Progenitor cell of endocrine pancreas (in vitro differentiated cells): ENCODE results near the gene RASSF1. TPM values are rescaled to one million over a fixed set of nuclear protein-coding genes. Genes with fewer than 3 reads are reported as not detected.
"Not testable (repeated sequence)": the region's sequence is repeated elsewhere in the genome, so short reads cannot be mapped to it uniquely, and the experiment has no call there.

Experiments used
- DNase-seq: peaks from one replicate; pipeline ENCODE4 v3.0.0; 2021; ENCODE audit warnings: low spot score; ENCODE audit not compliant: unreplicated experiment
- H3K27ac Mint-ChIP-seq: 2 replicates; pipeline ENCODE4 v1.8.0; 2021; ENCODE audit warnings: mild to moderate bottlenecking, moderate library complexity, mixed read lengths
- H3K27me3 Mint-ChIP-seq: 2 replicates; pipeline ENCODE4 v1.8.0; 2021; ENCODE audit warnings: mixed read lengths
- H3K36me3 Mint-ChIP-seq: 2 replicates; pipeline ENCODE4 v1.8.0; 2022; ENCODE audit warnings: mixed read lengths; ENCODE audit not compliant: insufficient read depth
- H3K4me1 Mint-ChIP-seq: 2 replicates; pipeline ENCODE4 v1.8.0; 2021; ENCODE audit warnings: low read depth, mixed read lengths
- H3K4me3 Mint-ChIP-seq: 2 replicates; pipeline ENCODE4 v1.8.0; 2021; ENCODE audit warnings: low read depth, mild to moderate bottlenecking, moderate library complexity, mixed read lengths
- H3K9me3 Mint-ChIP-seq: 2 replicates; pipeline ENCODE4 v1.8.0; 2021; ENCODE audit warnings: low read depth, mixed read lengths
- total RNA-seq: library from RNA; stranded (reverse); gene quantifications from 2 replicates; pipeline ENCODE4 v1.2.1, GENCODE V29; 2021
- TF ChIP-seq, protein P1 (sequence below): fragments of 200-600 bp; sonication (generic); IDR thresholded peaks from one replicate; pipeline ENCODE4 v1.5.0; 2021; ENCODE audit warnings: antibody characterized with exemption, mild to moderate bottlenecking; ENCODE audit not compliant: unreplicated experiment

The RASSF1 gene
- total RNA-seq, 1 donor from 2014 or later: 11.7 TPM

DNA sequence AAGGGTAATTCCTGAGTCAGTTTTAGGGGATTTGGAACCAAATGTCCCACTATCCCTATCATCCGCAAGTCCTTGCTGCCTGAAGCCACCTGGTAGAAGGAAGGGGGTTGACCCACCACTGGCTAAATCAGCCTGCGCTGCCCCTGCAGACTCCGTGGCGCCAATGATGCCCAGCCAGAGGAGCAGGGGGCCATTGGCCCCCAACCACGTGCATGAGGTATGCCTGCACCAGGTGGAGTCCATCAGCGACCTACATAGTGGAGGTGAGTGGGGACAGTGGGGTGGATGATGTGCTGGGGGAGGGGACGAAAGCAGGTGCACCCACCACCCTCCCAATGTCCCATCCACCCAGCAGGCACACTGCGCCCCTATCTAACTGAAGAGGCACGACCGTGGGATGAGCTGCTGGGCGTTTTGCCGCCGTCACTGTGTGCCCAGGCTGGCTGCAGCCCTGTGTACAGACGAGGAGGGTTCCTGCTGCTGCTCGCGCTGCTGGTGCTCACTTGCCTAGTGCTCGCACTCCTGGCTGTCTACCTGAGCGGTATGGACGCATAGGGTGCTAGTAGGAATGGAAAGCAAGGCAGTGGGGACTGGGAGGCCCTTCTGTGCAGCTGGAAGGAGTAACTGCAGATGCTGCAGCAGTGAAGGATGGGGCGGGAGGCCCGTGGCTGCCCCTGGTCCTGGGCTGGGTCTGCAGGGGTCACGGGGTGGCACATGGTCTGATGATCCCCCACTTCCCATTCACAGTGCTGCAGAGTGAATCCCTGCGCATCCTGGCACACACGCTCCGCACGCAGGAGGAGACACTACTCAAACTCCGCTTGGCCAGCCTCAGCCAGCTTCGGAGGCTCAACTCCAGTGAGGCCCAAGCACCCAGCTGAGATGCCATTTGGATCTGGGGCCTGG is 54.1 kb downstream of the RASSF1 start:
- no peak for DNase-seq
- Mint-ChIP-seq H3K9me3 (no peaks in the 10 kb centered on the region), H3K36me3 (no peaks in the 10 kb centered on the region)

DNA sequence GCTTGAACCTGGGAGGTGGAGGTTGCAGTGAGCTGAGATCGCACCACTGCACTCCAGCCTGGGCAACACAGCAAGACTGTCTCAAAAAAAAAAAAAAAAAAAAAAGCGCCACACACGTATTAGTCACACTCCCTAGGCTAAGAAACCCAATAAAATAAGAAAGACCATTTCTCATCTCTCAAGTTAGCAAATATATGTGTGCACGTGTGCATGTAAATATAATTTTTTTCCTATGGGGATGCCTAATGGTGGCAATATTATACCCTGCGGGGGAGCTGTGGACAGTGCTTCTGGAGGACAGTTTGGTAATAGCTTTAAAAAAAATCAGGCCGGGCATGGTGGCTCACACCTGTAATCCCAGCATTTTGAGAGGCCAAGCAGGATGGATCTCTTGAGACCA is 56.5 kb downstream of the RASSF1 start:
- H3K9me3 Mint-ChIP-seq, H3K4me3 Mint-ChIP-seq, H3K36me3 Mint-ChIP-seq, H3K4me1 Mint-ChIP-seq, H3K27ac Mint-ChIP-seq, H3K27me3 Mint-ChIP-seq, DNase-seq: not testable (repeated sequence)

More for the DNA sequence above, 54.1 kb downstream of the RASSF1 start:
- Mint-ChIP-seq H3K4me1 (peaks cover 6% of the 10 kb centered on the region), H3K27ac (no peak overlapping the region), H3K4me3 (no peak overlapping the region), H3K27me3 (peaks cover 2% of the 10 kb centered on the region)
- TF ChIP-seq, protein P1, sequence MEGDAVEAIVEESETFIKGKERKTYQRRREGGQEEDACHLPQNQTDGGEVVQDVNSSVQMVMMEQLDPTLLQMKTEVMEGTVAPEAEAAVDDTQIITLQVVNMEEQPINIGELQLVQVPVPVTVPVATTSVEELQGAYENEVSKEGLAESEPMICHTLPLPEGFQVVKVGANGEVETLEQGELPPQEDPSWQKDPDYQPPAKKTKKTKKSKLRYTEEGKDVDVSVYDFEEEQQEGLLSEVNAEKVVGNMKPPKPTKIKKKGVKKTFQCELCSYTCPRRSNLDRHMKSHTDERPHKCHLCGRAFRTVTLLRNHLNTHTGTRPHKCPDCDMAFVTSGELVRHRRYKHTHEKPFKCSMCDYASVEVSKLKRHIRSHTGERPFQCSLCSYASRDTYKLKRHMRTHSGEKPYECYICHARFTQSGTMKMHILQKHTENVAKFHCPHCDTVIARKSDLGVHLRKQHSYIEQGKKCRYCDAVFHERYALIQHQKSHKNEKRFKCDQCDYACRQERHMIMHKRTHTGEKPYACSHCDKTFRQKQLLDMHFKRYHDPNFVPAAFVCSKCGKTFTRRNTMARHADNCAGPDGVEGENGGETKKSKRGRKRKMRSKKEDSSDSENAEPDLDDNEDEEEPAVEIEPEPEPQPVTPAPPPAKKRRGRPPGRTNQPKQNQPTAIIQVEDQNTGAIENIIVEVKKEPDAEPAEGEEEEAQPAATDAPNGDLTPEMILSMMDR: no peak

Other genes starting within 250 kb of the RASSF1 start
- 23.6 and 26.5 TPM in 2 replicates for gene SEMA3F, start 185.5 kb downstream of the RASSF1 start, total RNA-seq
- 0.12 and 0.91 TPM in 2 replicates for gene GNAT1, start 149.2 kb downstream of the RASSF1 start, total RNA-seq
- gene SLC38A3, start 135.6 kb downstream of the RASSF1 start, total RNA-seq: 43.5 and 44.7 TPM in 2 replicates
- 158 and 171 TPM in 2 replicates for gene GNAI2, start 104.6 kb downstream of the RASSF1 start, total RNA-seq
- gene SEMA3B, start 71.7 kb downstream of the RASSF1 start, total RNA-seq: 24.6 and 27.6 TPM in 2 replicates
- not detected in 2 replicates for gene LSMEM2, start 61.7 kb downstream of the RASSF1 start, total RNA-seq
- 49.0 and 58.7 TPM in 2 replicates for gene IFRD2, start 48.4 kb downstream of the RASSF1 start, total RNA-seq
- 3.2 and 3.6 TPM in 2 replicates for gene HYAL3, start 41.4 kb downstream of the RASSF1 start, total RNA-seq
- gene NAA80, start 41.4 kb downstream of the RASSF1 start, total RNA-seq: 7.5 and 9.4 TPM in 2 replicates
- gene HYAL1, start 37.3 kb downstream of the RASSF1 start, total RNA-seq: 3.1 and 4.1 TPM in 2 replicates
- gene HYAL2, start 18.1 kb downstream of the RASSF1 start, total RNA-seq: 74.3 and 77.9 TPM in 2 replicates
- gene TUSC2, start 12.6 kb downstream of the RASSF1 start, total RNA-seq: 33.1 and 34.9 TPM in 2 replicates
- 0.86 and 2.2 TPM in 2 replicates for gene ZMYND10, start 4.9 kb upstream of the RASSF1 start, total RNA-seq
- 25.7 and 31.6 TPM in 2 replicates for gene NPRL2, start 9.9 kb upstream of the RASSF1 start, total RNA-seq
- 18.7 and 19.2 TPM in 2 replicates for gene CYB561D2, start 10.0 kb upstream of the RASSF1 start, total RNA-seq
- 32.7 and 33.0 TPM in 2 replicates for gene TMEM115, start 18.7 kb upstream of the RASSF1 start, total RNA-seq
- gene CACNA2D2, start 162.8 kb upstream of the RASSF1 start, total RNA-seq: 5.5 and 6.9 TPM in 2 replicates
- gene C3orf18, start 226.9 kb upstream of the RASSF1 start, total RNA-seq: 12.0 and 12.5 TPM in 2 replicates
- 23.0 and 23.7 TPM in 2 replicates for gene HEMK1, start 228.7 kb upstream of the RASSF1 start, total RNA-seq